Measurements from ENCODE around the gene LIME1. TPM values are rescaled to one million over a fixed set of nuclear protein-coding genes. Genes with fewer than 3 reads are reported as not detected.

Gene LIME1
- total and polyA plus RNA-seq, 8 donors, result 2.6 to 46.6 (median 3.5) TPM

DNA sequence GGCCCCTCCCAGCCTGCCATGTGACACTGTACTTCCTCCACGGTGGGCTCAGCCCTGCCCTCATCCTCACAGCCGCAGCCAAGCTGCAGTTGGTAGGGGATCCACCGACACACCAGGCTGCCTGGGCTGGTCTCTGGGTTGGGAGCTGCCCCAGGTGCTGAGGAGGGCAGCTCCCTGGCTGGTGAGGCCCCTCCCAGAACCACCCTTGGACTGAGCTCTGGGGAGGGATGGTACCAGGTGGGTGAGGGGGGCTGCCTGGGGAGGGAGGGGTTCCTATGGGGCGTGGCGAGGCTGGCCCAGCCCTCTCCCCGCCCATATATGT lies 40.2 kb upstream of the LIME1 start:
- Histone ChIP-seq H3K9me3 (no peaks in the 10 kb centered on the region), H3K27ac (no peak overlapping the region), H3K4me1 (peaks cover 0 to 12% (median 0%) of the 10 kb centered on the region in 3 donors), H3K27me3 (no peaks in the 10 kb centered on the region), H3K4me3 (peak overlapping the region in 1 of 4 donors; percentile 28), H3K36me3 (no peaks in the 10 kb centered on the region)
- no peak for FAIRE-seq
- TF ChIP-seq, protein P1, sequence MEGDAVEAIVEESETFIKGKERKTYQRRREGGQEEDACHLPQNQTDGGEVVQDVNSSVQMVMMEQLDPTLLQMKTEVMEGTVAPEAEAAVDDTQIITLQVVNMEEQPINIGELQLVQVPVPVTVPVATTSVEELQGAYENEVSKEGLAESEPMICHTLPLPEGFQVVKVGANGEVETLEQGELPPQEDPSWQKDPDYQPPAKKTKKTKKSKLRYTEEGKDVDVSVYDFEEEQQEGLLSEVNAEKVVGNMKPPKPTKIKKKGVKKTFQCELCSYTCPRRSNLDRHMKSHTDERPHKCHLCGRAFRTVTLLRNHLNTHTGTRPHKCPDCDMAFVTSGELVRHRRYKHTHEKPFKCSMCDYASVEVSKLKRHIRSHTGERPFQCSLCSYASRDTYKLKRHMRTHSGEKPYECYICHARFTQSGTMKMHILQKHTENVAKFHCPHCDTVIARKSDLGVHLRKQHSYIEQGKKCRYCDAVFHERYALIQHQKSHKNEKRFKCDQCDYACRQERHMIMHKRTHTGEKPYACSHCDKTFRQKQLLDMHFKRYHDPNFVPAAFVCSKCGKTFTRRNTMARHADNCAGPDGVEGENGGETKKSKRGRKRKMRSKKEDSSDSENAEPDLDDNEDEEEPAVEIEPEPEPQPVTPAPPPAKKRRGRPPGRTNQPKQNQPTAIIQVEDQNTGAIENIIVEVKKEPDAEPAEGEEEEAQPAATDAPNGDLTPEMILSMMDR (IDR thresholded peaks at IDR 0.05), result no peak
- ATAC-seq, result peak; percentile 9 to 38 (median 22)
- 35 to 45% methylated on average over 5 to 6 of the region's 6 CpGs for WGBS, 2 donors
- intact Hi-C loops (cut with DNase I), result no loop called here
- peak in 4 of 6 donors; percentile 19 to 82 (median 38) for DNase-seq

DNA sequence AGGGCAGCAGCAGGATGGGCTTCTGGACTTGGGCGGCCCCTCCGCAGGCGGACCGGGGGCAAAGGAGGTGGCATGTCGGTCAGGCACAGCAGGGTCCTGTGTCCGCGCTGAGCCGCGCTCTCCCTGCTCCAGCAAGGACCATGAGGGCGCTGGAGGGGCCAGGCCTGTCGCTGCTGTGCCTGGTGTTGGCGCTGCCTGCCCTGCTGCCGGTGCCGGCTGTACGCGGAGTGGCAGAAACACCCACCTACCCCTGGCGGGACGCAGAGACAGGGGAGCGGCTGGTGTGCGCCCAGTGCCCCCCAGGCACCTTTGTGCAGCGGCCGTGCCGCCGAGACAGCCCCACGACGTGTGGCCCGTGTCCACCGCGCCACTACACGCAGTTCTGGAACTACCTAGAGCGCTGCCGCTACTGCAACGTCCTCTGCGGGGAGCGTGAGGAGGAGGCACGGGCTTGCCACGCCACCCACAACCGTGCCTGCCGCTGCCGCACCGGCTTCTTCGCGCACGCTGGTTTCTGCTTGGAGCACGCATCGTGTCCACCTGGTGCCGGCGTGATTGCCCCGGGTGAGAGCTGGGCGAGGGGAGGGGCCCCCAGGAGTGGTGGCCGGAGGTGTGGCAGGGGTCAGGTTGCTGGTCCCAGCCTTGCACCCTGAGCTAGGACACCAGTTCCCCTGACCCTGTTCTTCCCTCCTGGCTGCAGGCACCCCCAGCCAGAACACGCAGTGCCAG lies 39.7 kb upstream of the LIME1 start, which contains the start of gene TNFRSF6B:
TNFRSF6B (plus strand) TSS at position 25 of the 729 bp plus-strand sequence; CDS start at position 141, 116 bp downstream.
- peak; percentile 2 to 27 (median 6) for ATAC-seq
- intact Hi-C loops (cut with DNase I), result no loop called here
- no peaks in the 10 kb centered on the region for H3K9me3 ChIP-seq
- TF ChIP-seq, protein P1 (IDR thresholded peaks at IDR 0.05), result no peak
- H3K27ac ChIP-seq, result no peak within 1 kb of the TSS
- peak within 1 kb of the TSS in 1 of 4 donors; percentile 28 for H3K4me3 ChIP-seq
- DNase-seq, result peak in 5 of 6 donors; percentile 11 to 78 (median 48)
- WGBS, 2 donors, result 18 to 21% methylated on average over 42 to 52 of the region's 52 CpGs
- H3K27me3 ChIP-seq, result no peaks in the 10 kb centered on the region
- peaks cover 0 to 12% (median 0%) of the 10 kb centered on the region in 3 donors for H3K4me1 ChIP-seq
- no peak for FAIRE-seq
- no peaks in the 10 kb centered on the region for H3K36me3 ChIP-seq

DNA sequence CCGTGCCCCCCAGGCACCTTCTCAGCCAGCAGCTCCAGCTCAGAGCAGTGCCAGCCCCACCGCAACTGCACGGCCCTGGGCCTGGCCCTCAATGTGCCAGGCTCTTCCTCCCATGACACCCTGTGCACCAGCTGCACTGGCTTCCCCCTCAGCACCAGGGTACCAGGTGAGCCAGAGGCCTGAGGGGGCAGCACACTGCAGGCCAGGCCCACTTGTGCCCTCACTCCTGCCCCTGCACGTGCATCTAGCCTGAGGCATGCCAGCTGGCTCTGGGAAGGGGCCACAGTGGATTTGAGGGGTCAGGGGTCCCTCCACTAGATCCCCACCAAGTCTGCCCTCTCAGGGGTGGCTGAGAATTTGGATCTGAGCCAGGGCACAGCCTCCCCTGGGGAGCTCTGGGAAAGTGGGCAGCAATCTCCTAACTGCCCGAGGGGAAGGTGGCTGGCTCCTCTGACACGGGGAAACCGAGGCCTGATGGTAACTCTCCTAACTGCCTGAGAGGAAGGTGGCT lies 39.1 kb upstream of the LIME1 start:
- peaks cover 0 to 12% (median 0%) of the 10 kb centered on the region in 3 donors for H3K4me1 ChIP-seq
- H3K27ac ChIP-seq, result no peak overlapping the region
- peak in 4 of 6 donors; percentile 25 to 79 (median 50) for DNase-seq
- FAIRE-seq, result no peak
- TF ChIP-seq, protein P1 (IDR thresholded peaks at IDR 0.05), result no peak
- intact Hi-C loops (cut with DNase I), result no loop called here
- 49 to 67% methylated on average over 4 to 7 of the region's 7 CpGs for WGBS, 2 donors
- no peaks in the 10 kb centered on the region for H3K9me3 ChIP-seq
- peak in 2 of 4 donors; percentile 3 to 4 for ATAC-seq
- no peaks in the 10 kb centered on the region for H3K36me3 ChIP-seq
- no peak overlapping the region for H3K4me3 ChIP-seq
- H3K27me3 ChIP-seq, result no peaks in the 10 kb centered on the region

GRCh38 chr20:63697868-63698545 lies 38.5 kb upstream of the LIME1 start:
- H3K27me3 ChIP-seq, result no peaks in the 10 kb centered on the region
- TF ChIP-seq, protein P1 (IDR thresholded peaks at IDR 0.05), result no peak
- no peak for FAIRE-seq
- 81 to 85% methylated on average over 40 of the region's 40 CpGs for WGBS, 2 donors
- no peaks in the 10 kb centered on the region for H3K36me3 ChIP-seq
- no peak for ATAC-seq
- H3K27ac ChIP-seq, result no peak overlapping the region
- peaks cover 0 to 12% (median 0%) of the 10 kb centered on the region in 3 donors for H3K4me1 ChIP-seq
- no peak overlapping the region for H3K4me3 ChIP-seq
- H3K9me3 ChIP-seq, result no peaks in the 10 kb centered on the region
- intact Hi-C loops (cut with DNase I), result no loop called here
- DNase-seq, result peak in 3 of 6 donors; percentile 20 to 63 (median 58)
